Stimulated activated CD4-positive, alpha-beta T cell treated with anti-CD3 and anti-CD28 coated beads, Interleukin-15, amount 100 ng/mL, for 1 hour (primary cell): ENCODE data around the gene WDR7.

Source experiments
- DNase-seq, 2 donors: peaks; one replicate each; pipeline ENCODE4 v3.0.0-alpha.2; 2020; ENCODE audit warnings: low read depth in 1 of 2, low spot score in 1 of 2

The WDR7 gene

GRCh38 chr18:56878711-56879110, 227.6 kb downstream of the WDR7 start:
- DNase-seq, result no peak

- no peak for DNase-seq
Measured at GRCh38 chr18:56884511-56884910, 233.4 kb downstream of the WDR7 start.

GRCh38 chr18:56888978-56889377, 237.8 kb downstream of the WDR7 start:
- DNase-seq, result no peak

GRCh38 chr18:56889621-56890020, 238.5 kb downstream of the WDR7 start:
- no peak for DNase-seq

GRCh38 chr18:56890632-56891031, 239.5 kb downstream of the WDR7 start:
- DNase-seq, result no peak

- no peak for DNase-seq
Measured at GRCh38 chr18:56891116-56891515, 240.0 kb downstream of the WDR7 start.

GRCh38 chr18:56891870-56892269, 240.7 kb downstream of the WDR7 start:
- DNase-seq, result no peak

GRCh38 chr18:56897122-56897521, 246.0 kb downstream of the WDR7 start:
- no peak for DNase-seq

- no peak for DNase-seq
Measured at GRCh38 chr18:56899660-56900059, 248.5 kb downstream of the WDR7 start.

- no peak for DNase-seq
Measured at GRCh38 chr18:56900195-56901094, 249.3 kb downstream of the WDR7 start.

- DNase-seq, result no peak
Measured at GRCh38 chr18:56901919-56902318, 250.8 kb downstream of the WDR7 start.

- DNase-seq, result no peak
Measured at GRCh38 chr18:56902653-56903052, 251.5 kb downstream of the WDR7 start.

GRCh38 chr18:56903686-56904085, 252.5 kb downstream of the WDR7 start:
- no peak for DNase-seq

GRCh38 chr18:56907771-56908170, 256.6 kb downstream of the WDR7 start:
- DNase-seq, result no peak

- DNase-seq, result no peak
Measured at GRCh38 chr18:56910237-56910636, 259.1 kb downstream of the WDR7 start.

- no peak for DNase-seq
Measured at GRCh38 chr18:56910967-56911366, 259.8 kb downstream of the WDR7 start.

GRCh38 chr18:56913941-56914340, 262.8 kb downstream of the WDR7 start:
- DNase-seq, result no peak

GRCh38 chr18:56919190-56919589, 268.0 kb downstream of the WDR7 start:
- no peak for DNase-seq

- no peak for DNase-seq
Measured at GRCh38 chr18:56921896-56922480, 270.8 kb downstream of the WDR7 start.

- DNase-seq, result no peak
Measured at GRCh38 chr18:56926734-56927133, 275.6 kb downstream of the WDR7 start.

- DNase-seq, result no peak
Measured at GRCh38 chr18:56927786-56928185, 276.6 kb downstream of the WDR7 start.

GRCh38 chr18:56929886-56930285, 278.7 kb downstream of the WDR7 start:
- DNase-seq, result no peak

GRCh38 chr18:56933472-56933871, 282.3 kb downstream of the WDR7 start:
- no peak for DNase-seq
